HepG2 (cell line): Measurements from ENCODE around the gene HEXIM1. TPM values are rescaled to one million over a fixed set of nuclear protein-coding genes. Genes with fewer than 3 reads are reported as not detected.

Source experiments
- GLMP ChIP-seq: sonication (generic); formaldehyde crosslinking; IDR thresholded peaks from 2 replicates; pipeline ENCODE4 v1.9.0; 2021; ENCODE audit warnings: missing genetic modification reagents, mild to moderate bottlenecking, borderline replicate concordance
- HNRNPK ChIP-seq: fragments of 200-400 bp; formaldehyde crosslinking; IDR thresholded peaks from 2 replicates; pipeline ENCODE4 v1.6.1; 2018; ENCODE audit warnings: low read length, low read depth, moderate library complexity, mild to moderate bottlenecking; ENCODE audit not compliant: poor library complexity, severe bottlenecking
- HOXA3 ChIP-seq: sonication (generic); formaldehyde crosslinking; IDR thresholded peaks from 2 replicates; pipeline ENCODE4 v1.5.0; 2020; ENCODE audit warnings: missing genetic modification reagents
- KLF6 ChIP-seq: IDR thresholded peaks from 2 replicates; pipeline ENCODE4 v1.8.0; 2016; ENCODE audit warnings: missing biosample characterization, missing genetic modification reagents
- MTA3 ChIP-seq: sonication (generic); formaldehyde crosslinking; IDR thresholded peaks from 2 replicates; pipeline ENCODE4 v1.4.0; 2020; ENCODE audit warnings: missing genetic modification reagents
- MYNN ChIP-seq: sonication (generic); formaldehyde crosslinking; IDR thresholded peaks from 2 replicates; pipeline ENCODE4 v1.4.0; 2020; ENCODE audit warnings: mild to moderate bottlenecking, low read depth, missing genetic modification reagents
- NRL ChIP-seq: sonication (generic); formaldehyde crosslinking; IDR thresholded peaks from 2 replicates; pipeline ENCODE4 v1.5.0; 2020; ENCODE audit warnings: missing genetic modification reagents, mild to moderate bottlenecking, moderate library complexity, borderline replicate concordance
- PBX3 ChIP-seq: sonication (generic); formaldehyde crosslinking; IDR thresholded peaks from 2 replicates; pipeline ENCODE4 v1.8.1; 2023; ENCODE audit warnings: missing genetic modification reagents, inconsistent platforms, borderline replicate concordance
- RNF2 ChIP-seq: fragments of 450-650 bp; conservative IDR thresholded peaks from 2 replicates; pipeline ENCODE4 v1.6.1; 2016; ENCODE audit warnings: low read depth
- SALL1 ChIP-seq: sonication (generic); formaldehyde crosslinking; IDR thresholded peaks from 2 replicates; pipeline ENCODE4 v1.8.0; 2022; ENCODE audit warnings: mild to moderate bottlenecking, missing genetic modification reagents
- SAP130 ChIP-seq: IDR thresholded peaks from 2 replicates; pipeline ENCODE4 v1.6.1; 2016; ENCODE audit warnings: low read depth
- SMAD9 ChIP-seq: sonication (generic); formaldehyde crosslinking; IDR thresholded peaks from 2 replicates; pipeline ENCODE4 v1.5.1; 2020; ENCODE audit warnings: mild to moderate bottlenecking, missing genetic modification reagents
- SOX5 ChIP-seq: IDR thresholded peaks from 2 replicates; pipeline ENCODE4 v1.6.1; 2016; ENCODE audit warnings: borderline replicate concordance
- YEATS4 ChIP-seq: sonication (generic); formaldehyde crosslinking; IDR thresholded peaks from 2 replicates; pipeline ENCODE4 v1.4.0; 2020; ENCODE audit warnings: missing genetic modification reagents, borderline replicate concordance
- ZBTB49 ChIP-seq: sonication (generic); formaldehyde crosslinking; IDR thresholded peaks from 2 replicates; pipeline ENCODE4 v1.4.0; 2020; ENCODE audit warnings: missing genetic modification reagents, borderline replicate concordance
- ZFP36 ChIP-seq: fragments of 150-350 bp; IDR thresholded peaks from 2 replicates; pipeline ENCODE4 v1.6.1; 2018; ENCODE audit warnings: borderline replicate concordance, low read length, low read depth; ENCODE audit not compliant: partially characterized antibody
- ZNF235 ChIP-seq: sonication (generic); formaldehyde crosslinking; IDR thresholded peaks from 2 replicates; pipeline ENCODE4 v1.8.1; 2023; ENCODE audit warnings: mild to moderate bottlenecking, missing genetic modification reagents, borderline replicate concordance
- ZNF558 ChIP-seq: sonication (generic); formaldehyde crosslinking; IDR thresholded peaks from 2 replicates; pipeline ENCODE4 v1.9.0; 2022; ENCODE audit warnings: mild to moderate bottlenecking, missing genetic modification reagents, borderline replicate concordance
- polyA plus RNA-seq, 8 experiments: library from polyadenylated mRNA; depleted of rRNA in 3 of 8; stranded (reverse) in 7 of 8; unstranded in 1 of 8; fragments of >200 nt; fragmentation: Illumina TruSeq in 4 of 8; extraction: Trizol in 4 of 8; gene quantifications; 2 replicates each; pipeline versions ENCODE4 v1.2.1 to v1.2.3, GENCODE V29; 2011 to 2016; ENCODE audit warnings: low read depth in 4 of 8, missing spikeins in 1 of 8, mixed read lengths in 1 of 8; ENCODE audit not compliant: insufficient read depth in 1 of 8
- total RNA-seq, 5 experiments: library from RNA; depleted of rRNA; stranded (reverse); fragments of >200 nt; fragmentation: Illumina TruSeq; extraction: Trizol; gene quantifications; 2 replicates each; pipeline ENCODE4 v1.2.3, GENCODE V29; 2016; ENCODE audit warnings: low read depth in 1 of 5
- TF ChIP-seq, protein P1 (sequence below): fragments of 450-650 bp; IDR thresholded peaks from 2 replicates; pipeline ENCODE4 v1.6.1; 2017; ENCODE audit warnings: mild to moderate bottlenecking
- TF ChIP-seq, protein P2 (sequence below): sonication (generic); formaldehyde crosslinking; IDR thresholded peaks from 2 replicates; pipeline ENCODE4 v1.4.0; 2020; ENCODE audit warnings: missing genetic modification reagents

HEXIM1 gene
- total and polyA plus RNA-seq, 2 of the 13 experiments (the other 11 are each of a cell fraction or from before 2014, with no cell fraction given): 10.5 to 16.6 TPM

DNA sequence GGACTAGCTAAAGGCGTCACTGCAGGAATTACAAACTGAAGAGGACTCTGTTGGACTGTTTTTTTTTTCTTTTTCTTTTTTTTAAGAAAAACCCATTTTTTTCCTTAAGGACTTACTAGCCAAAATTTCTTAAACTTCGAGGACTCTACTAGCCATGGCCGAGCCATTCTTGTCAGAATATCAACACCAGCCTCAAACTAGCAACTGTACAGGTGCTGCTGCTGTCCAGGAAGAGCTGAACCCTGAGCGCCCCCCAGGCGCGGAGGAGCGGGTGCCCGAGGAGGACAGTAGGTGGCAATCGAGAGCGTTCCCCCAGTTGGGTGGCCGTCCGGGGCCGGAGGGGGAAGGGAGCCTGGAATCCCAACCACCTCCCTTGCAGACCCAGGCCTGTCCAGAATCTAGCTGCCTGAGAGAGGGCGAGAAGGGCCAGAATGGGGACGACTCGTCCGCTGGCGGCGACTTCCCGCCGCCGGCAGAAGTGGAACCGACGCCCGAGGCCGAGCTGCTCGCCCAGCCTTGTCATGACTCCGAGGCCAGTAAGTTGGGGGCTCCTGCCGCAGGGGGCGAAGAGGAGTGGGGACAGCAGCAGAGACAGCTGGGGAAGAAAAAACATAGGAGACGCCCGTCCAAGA is 878 bp downstream of the HEXIM1 start (continued):
- TF ChIP-seq GLMP (CRISPR knock-in tag): no peak
- TF ChIP-seq, protein P1, sequence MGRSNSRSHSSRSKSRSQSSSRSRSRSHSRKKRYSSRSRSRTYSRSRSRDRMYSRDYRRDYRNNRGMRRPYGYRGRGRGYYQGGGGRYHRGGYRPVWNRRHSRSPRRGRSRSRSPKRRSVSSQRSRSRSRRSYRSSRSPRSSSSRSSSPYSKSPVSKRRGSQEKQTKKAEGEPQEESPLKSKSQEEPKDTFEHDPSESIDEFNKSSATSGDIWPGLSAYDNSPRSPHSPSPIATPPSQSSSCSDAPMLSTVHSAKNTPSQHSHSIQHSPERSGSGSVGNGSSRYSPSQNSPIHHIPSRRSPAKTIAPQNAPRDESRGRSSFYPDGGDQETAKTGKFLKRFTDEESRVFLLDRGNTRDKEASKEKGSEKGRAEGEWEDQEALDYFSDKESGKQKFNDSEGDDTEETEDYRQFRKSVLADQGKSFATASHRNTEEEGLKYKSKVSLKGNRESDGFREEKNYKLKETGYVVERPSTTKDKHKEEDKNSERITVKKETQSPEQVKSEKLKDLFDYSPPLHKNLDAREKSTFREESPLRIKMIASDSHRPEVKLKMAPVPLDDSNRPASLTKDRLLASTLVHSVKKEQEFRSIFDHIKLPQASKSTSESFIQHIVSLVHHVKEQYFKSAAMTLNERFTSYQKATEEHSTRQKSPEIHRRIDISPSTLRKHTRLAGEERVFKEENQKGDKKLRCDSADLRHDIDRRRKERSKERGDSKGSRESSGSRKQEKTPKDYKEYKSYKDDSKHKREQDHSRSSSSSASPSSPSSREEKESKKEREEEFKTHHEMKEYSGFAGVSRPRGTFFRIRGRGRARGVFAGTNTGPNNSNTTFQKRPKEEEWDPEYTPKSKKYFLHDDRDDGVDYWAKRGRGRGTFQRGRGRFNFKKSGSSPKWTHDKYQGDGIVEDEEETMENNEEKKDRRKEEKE: no peak
- no peak for TF ChIP-seq ZFP36
- no peak for TF ChIP-seq ZNF558 (CRISPR knock-in tag)
- no peak; the same call in 1 of the 2 replicates for TF ChIP-seq YEATS4
- TF ChIP-seq ZBTB49: 0 out of 2 replicates have a peak, but pooled peaks have one; percentile 44
- no peak for TF ChIP-seq NRL (CRISPR knock-in tag)
- 0 out of 2 replicates have a peak, but pooled peaks have one; percentile 54 for TF ChIP-seq RNF2
- TF ChIP-seq SMAD9: no peak
- TF ChIP-seq, protein P2, sequence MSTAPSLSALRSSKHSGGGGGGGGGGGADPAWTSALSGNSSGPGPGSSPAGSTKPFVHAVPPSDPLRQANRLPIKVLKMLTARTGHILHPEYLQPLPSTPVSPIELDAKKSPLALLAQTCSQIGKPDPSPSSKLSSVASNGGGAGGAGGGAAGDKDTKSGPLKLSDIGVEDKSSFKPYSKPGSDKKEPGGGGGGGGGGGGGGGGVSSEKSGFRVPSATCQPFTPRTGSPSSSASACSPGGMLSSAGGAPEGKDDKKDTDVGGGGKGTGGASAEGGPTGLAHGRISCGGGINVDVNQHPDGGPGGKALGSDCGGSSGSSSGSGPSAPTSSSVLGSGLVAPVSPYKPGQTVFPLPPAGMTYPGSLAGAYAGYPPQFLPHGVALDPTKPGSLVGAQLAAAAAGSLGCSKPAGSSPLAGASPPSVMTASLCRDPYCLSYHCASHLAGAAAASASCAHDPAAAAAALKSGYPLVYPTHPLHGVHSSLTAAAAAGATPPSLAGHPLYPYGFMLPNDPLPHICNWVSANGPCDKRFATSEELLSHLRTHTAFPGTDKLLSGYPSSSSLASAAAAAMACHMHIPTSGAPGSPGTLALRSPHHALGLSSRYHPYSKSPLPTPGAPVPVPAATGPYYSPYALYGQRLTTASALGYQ (CRISPR knock-in tag): no peak
- TF ChIP-seq PBX3 (CRISPR knock-in tag): no peak
- TF ChIP-seq HNRNPK: peak; percentile 39
- peak; percentile 16 for TF ChIP-seq KLF6 (CRISPR knock-in tag)
- TF ChIP-seq HOXA3 (CRISPR knock-in tag): peak; percentile 58
- TF ChIP-seq MYNN (CRISPR knock-in tag): no peak
- TF ChIP-seq MTA3 (CRISPR knock-in tag): no peak
- peak; percentile 80 for TF ChIP-seq SAP130 (CRISPR knock-in tag)
- TF ChIP-seq SALL1: peak; percentile 57; the same call in 1 of the 2 replicates
- peak; percentile 44; the same call in 1 of the 2 replicates for TF ChIP-seq SOX5 (CRISPR knock-in tag)
- TF ChIP-seq ZNF235 (CRISPR knock-in tag): no peak
